OCI-LY7 (cell line): ENCODE results near the gene BFSP2.

Experiments
- CTCF ChIP-seq: fragments of 200-600 bp; sonication (generic); conservative IDR thresholded peaks from 2 replicates; pipeline ENCODE4 v1.5.1; 2014; ENCODE audit warnings: mild to moderate bottlenecking, antibody characterized with exemption, low read length, moderate library complexity, mixed read lengths
- EZH2phosphoT487 ChIP-seq: fragments of 200-600 bp; sonication (generic); IDR thresholded peaks from 2 replicates; pipeline ENCODE4 v1.6.1; 2018; ENCODE audit warnings: low read depth, borderline replicate concordance, mild to moderate bottlenecking, mixed run types, antibody characterized with exemption, low read length, moderate library complexity, mixed read lengths

GRCh38 chr3:133487204-133487603, 87.3 kb downstream of the BFSP2 start:
- TF ChIP-seq CTCF (no peak), EZH2phosphoT487 (no peak)
